H9 (cell line): ENCODE measurements around the gene GPR35. TPM values are rescaled to one million over a fixed set of nuclear protein-coding genes. Genes with fewer than 3 reads are reported as not detected.

Experiments used
- DNase-seq: peaks from one replicate; pipeline ENCODE4 v3.0.0-alpha.2; 2017
- H2AFZ ChIP-seq: one replicate; pipeline ENCODE4 v1.6.1; 2013; ENCODE audit warnings: mild to moderate bottlenecking, low read length, control low read depth, moderate library complexity
- H2AK5ac ChIP-seq: 2 replicates; pipeline ENCODE4 v1.6.1; 2013; ENCODE audit warnings: low read length, control low read depth, mixed read lengths; ENCODE audit not compliant: insufficient read length
- H2BK120ac ChIP-seq: one replicate; pipeline ENCODE4 v1.6.1; 2013; ENCODE audit warnings: low read depth, mild to moderate bottlenecking, low read length, control low read depth, inconsistent platforms; ENCODE audit not compliant: poor library complexity, severe bottlenecking
- H2BK12ac ChIP-seq: 2 replicates; pipeline ENCODE4 v1.6.1; 2013; ENCODE audit warnings: low read length, control low read depth, mixed read lengths, low read depth; ENCODE audit not compliant: insufficient read length
- H2BK15ac ChIP-seq: 2 replicates; pipeline ENCODE4 v1.6.1; 2013; ENCODE audit warnings: low read depth, low read length, control low read depth
- H2BK20ac ChIP-seq: one replicate; pipeline ENCODE4 v1.6.1; 2013; ENCODE audit warnings: low read depth, mild to moderate bottlenecking, low read length, control low read depth, inconsistent platforms; ENCODE audit not compliant: poor library complexity, severe bottlenecking
- H2BK5ac ChIP-seq: 2 replicates; pipeline ENCODE4 v1.6.1; 2013; ENCODE audit warnings: low read length, control low read depth, mixed read lengths; ENCODE audit not compliant: insufficient read length
- H3K14ac ChIP-seq: 2 replicates; pipeline ENCODE4 v1.6.1; 2013; ENCODE audit warnings: low read length, control low read depth; ENCODE audit not compliant: insufficient read depth
- H3K18ac ChIP-seq: 2 replicates; pipeline ENCODE4 v1.6.1; 2013; ENCODE audit warnings: low read depth, mild to moderate bottlenecking, mixed read lengths, low read length, control low read depth; ENCODE audit not compliant: insufficient read length
- H3K23ac ChIP-seq: 2 replicates; pipeline ENCODE4 v1.6.1; 2013; ENCODE audit warnings: low read length, control low read depth, mixed read lengths, low read depth; ENCODE audit not compliant: insufficient read length
- H3K23me2 ChIP-seq: 2 replicates; pipeline ENCODE4 v1.6.1; 2013; ENCODE audit warnings: low read depth, mild to moderate bottlenecking, mixed read lengths, low read length, control low read depth; ENCODE audit not compliant: insufficient read length, poor library complexity, severe bottlenecking
- H3K27ac ChIP-seq: 2 replicates; pipeline ENCODE4 v1.5.1; 2013; ENCODE audit warnings: low read length, control low read depth, mixed read lengths, low read depth; ENCODE audit not compliant: insufficient read length
- H3K27me3 ChIP-seq: 2 replicates; pipeline ENCODE4 v1.6.1; 2013; ENCODE audit warnings: low read length, control low read depth, inconsistent platforms; ENCODE audit not compliant: insufficient read depth
- H3K4ac ChIP-seq: 2 replicates; pipeline ENCODE4 v1.6.1; 2013; ENCODE audit warnings: low read depth, mild to moderate bottlenecking, control low read depth, inconsistent platforms, low read length, moderate library complexity
- H3K4me1 ChIP-seq: 2 replicates; pipeline ENCODE4 v1.6.1; 2013; ENCODE audit warnings: low read length, control low read depth, inconsistent platforms; ENCODE audit not compliant: insufficient read depth
- H3K4me2 ChIP-seq: 2 replicates; pipeline ENCODE4 v1.6.1; 2013; ENCODE audit warnings: low read length, control low read depth, mixed read lengths; ENCODE audit not compliant: insufficient read length, insufficient read depth
- H3K56ac ChIP-seq: 2 replicates; pipeline ENCODE4 v1.6.1; 2013; ENCODE audit warnings: low read depth, mild to moderate bottlenecking, mixed read lengths, low read length, control low read depth; ENCODE audit not compliant: insufficient read length
- H3K79me1 ChIP-seq: 2 replicates; pipeline ENCODE4 v1.6.1; 2013; ENCODE audit warnings: low read depth, mild to moderate bottlenecking, moderate library complexity, low read length, control low read depth, inconsistent platforms; ENCODE audit not compliant: insufficient read depth, poor library complexity, severe bottlenecking
- H3K79me2 ChIP-seq: 2 replicates; pipeline ENCODE4 v1.6.1; 2013; ENCODE audit warnings: low read length, control low read depth, inconsistent platforms; ENCODE audit not compliant: insufficient read depth
- H3K9ac ChIP-seq: 2 replicates; pipeline ENCODE4 v1.6.1; 2013; ENCODE audit warnings: low read length, control low read depth, mixed read lengths; ENCODE audit not compliant: insufficient read length; ENCODE audit errors: extremely low read depth
- H3K9me3 ChIP-seq: one replicate; pipeline ENCODE4 v1.6.1; 2013; ENCODE audit warnings: low read depth, low read length, inconsistent platforms; ENCODE audit not compliant: control insufficient read depth
- H3T11ph ChIP-seq: one replicate; pipeline ENCODE4 v1.6.1; 2013; ENCODE audit warnings: mild to moderate bottlenecking, low read length, control low read depth, inconsistent platforms
- H4K20me1 ChIP-seq: one replicate; pipeline ENCODE4 v1.6.1; 2013; ENCODE audit not compliant: control insufficient read depth, insufficient read length, insufficient read depth
- H4K5ac ChIP-seq: 2 replicates; pipeline ENCODE4 v1.6.1; 2013; ENCODE audit warnings: low read depth, mild to moderate bottlenecking, mixed read lengths, low read length, control low read depth; ENCODE audit not compliant: insufficient read length
- H4K8ac ChIP-seq: replicated peaks from 2 replicates; pipeline ENCODE4 v1.6.1; 2013; ENCODE audit warnings: low read length, control low read depth, mixed read lengths, low read depth; ENCODE audit not compliant: insufficient read length
- H4K91ac ChIP-seq: 2 replicates; pipeline ENCODE4 v1.6.1; 2013; ENCODE audit warnings: low read depth, mild to moderate bottlenecking, moderate library complexity, mixed read lengths, low read length, control low read depth; ENCODE audit not compliant: insufficient read length
- H3K27ac Mint-ChIP-seq, 3 experiments: 2 replicates in 2 of 3; 3 replicates in 1 of 3; pipeline ENCODE4 v1.8.0; 2020 to 2021; ENCODE audit warnings: mixed read lengths in 3 of 3, mild to moderate bottlenecking in 1 of 3, moderate library complexity in 1 of 3
- H3K27me3 Mint-ChIP-seq: 2 replicates; pipeline ENCODE4 v1.8.0; 2021; ENCODE audit warnings: low read depth, mild to moderate bottlenecking, moderate library complexity, mixed read lengths
- H3K36me3 Mint-ChIP-seq, 3 experiments: 2 replicates in 2 of 3; 3 replicates in 1 of 3; pipeline ENCODE4 v1.8.0; 2020 to 2021; ENCODE audit warnings: low read depth in 3 of 3, mixed read lengths in 3 of 3; ENCODE audit not compliant: insufficient read depth in 1 of 3
- H3K4me1 Mint-ChIP-seq, 2 experiments: 2 replicates each; pipeline ENCODE4 v1.8.0; 2020; ENCODE audit warnings: mixed read lengths in 2 of 2
- H3K4me3 Mint-ChIP-seq, 2 experiments: 2 replicates in 1 of 2; 3 replicates in 1 of 2; pipeline ENCODE4 v1.8.0; 2020 to 2021; ENCODE audit warnings: mild to moderate bottlenecking in 2 of 2, mixed read lengths in 2 of 2, moderate library complexity in 1 of 2
- H3K9me3 Mint-ChIP-seq, 2 experiments: 2 replicates in 1 of 2; 3 replicates in 1 of 2; pipeline ENCODE4 v1.8.0; 2020; ENCODE audit warnings: mild to moderate bottlenecking in 2 of 2, mixed read lengths in 2 of 2, moderate library complexity in 1 of 2
- CTCF ChIP-seq: fragments of 200-600 bp; sonication (generic); conservative IDR thresholded peaks from 3 replicates; pipeline ENCODE4 v1.8.0; 2021; ENCODE audit warnings: antibody characterized with exemption, mild to moderate bottlenecking
- whole genome bisulfite sequencing: extraction: QIAGEN DNeasy Blood & Tissue Kit; methylation state at CpG from one replicate; pipeline ENCODE4 v1.1.7; 2013; ENCODE audit warnings: missing lambda C conversion rate, low lambda C conversion rate, mixed read lengths; ENCODE audit not compliant: insufficient read length; ENCODE audit errors: extremely low coverage; 5-methylcytosine and 5-hydroxymethylcytosine counted together
- total RNA-seq: library from RNA; stranded (reverse); gene quantifications from 2 replicates; pipeline ENCODE4 v1.2.1, GENCODE V29; 2021

GPR35 gene
- total RNA-seq, 1 experiment from 2014 or later: 1.4 TPM

- Histone ChIP-seq H3K56ac (no peak overlapping the region), H2BK20ac (no peak overlapping the region), H3T11ph (no peak overlapping the region), H3K79me2 (no peaks in the 10 kb centered on the region), H3K79me1 (no peaks in the 10 kb centered on the region), H2BK5ac (no peak overlapping the region), H2BK12ac (no peak overlapping the region), H2AFZ (no peak overlapping the region), H3K9me3 (no peaks in the 10 kb centered on the region), H3K18ac (no peak overlapping the region), H2BK120ac (no peak overlapping the region), H2BK15ac (no peak overlapping the region), H3K4me1 (no peaks in the 10 kb centered on the region), H3K27me3 (no peaks in the 10 kb centered on the region), H3K4me2 (no peak overlapping the region), H3K23me2 (no peaks in the 10 kb centered on the region), H4K5ac (no peak overlapping the region), H2AK5ac (no peak overlapping the region), H3K14ac (no peak overlapping the region), H3K27ac (no peak overlapping the region), H4K20me1 (no peaks in the 10 kb centered on the region), H4K91ac (no peak overlapping the region), H3K4ac (no peak overlapping the region), H3K9ac (no peak overlapping the region), H4K8ac (no peak overlapping the region), H3K23ac (no peak overlapping the region)
- H3K4me1 Mint-ChIP-seq: peaks cover 0 to 14% of the 10 kb centered on the region in 2 experiments; a peak in 2 of 4 replicates
- no CpG with 5 or more reads among the region's 9 CpGs for WGBS
- no peak overlapping the region for H3K4me3 Mint-ChIP-seq
- peaks cover 0 to 6% (median 3%) of the 10 kb centered on the region in 3 experiments; a peak in 2 of 7 replicates for H3K36me3 Mint-ChIP-seq
- no peak for DNase-seq
- no peak overlapping the region for H3K27ac Mint-ChIP-seq
- no peak for TF ChIP-seq CTCF
- peaks cover 13 to 18% of the 10 kb centered on the region in 2 experiments for H3K9me3 Mint-ChIP-seq
- H3K27me3 Mint-ChIP-seq: peaks cover 3% of the 10 kb centered on the region
These were observed 3.2 kb upstream of the GPR35 start for GRCh38 chr2:240622060-240622411.
